ENCODE measurements around the gene NPC1L1.

DNA sequence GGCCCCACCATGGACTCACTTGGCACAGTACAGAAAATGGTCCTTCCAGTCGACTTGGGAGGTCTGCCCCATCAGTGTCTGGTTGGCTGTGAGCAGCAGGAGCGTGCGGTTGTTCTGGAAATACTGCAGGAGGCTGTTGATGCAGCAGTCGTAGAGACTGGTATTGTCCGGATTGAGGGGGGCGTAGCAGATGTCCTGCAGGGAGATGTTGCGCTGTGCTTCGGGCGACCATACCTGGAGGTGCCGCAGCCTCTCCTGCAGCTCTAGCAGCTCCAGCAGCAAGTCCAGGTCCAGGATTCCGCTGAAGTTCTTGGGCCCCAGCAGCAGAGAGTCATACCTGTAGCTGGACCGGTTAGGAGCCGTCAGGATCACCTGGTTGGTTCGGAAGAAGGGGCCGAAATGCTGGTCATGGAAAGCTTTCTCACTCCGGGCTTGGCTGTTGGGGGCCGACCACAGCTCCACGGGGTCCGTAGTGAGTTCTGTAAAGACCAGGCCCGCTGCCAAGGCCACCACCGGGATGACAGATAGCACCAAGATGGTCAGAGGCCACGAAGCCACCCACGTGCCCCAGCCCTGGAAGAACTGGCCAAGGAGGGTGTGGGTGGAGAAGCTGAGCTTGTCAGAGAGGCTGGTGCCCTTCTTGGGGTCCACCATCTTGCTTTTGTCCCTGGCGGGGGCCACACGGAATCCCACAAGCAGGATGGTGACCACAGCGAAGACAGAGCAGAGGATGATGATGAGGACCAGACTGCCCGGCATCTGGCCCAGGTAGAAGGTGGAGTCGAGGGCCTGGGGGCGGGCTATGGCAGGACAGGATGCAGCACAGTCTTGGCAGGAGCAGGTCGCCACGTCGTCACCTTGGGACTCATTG lies 2.1 kb downstream of the NPC1L1 start:
- TF ChIP-seq, protein P1, sequence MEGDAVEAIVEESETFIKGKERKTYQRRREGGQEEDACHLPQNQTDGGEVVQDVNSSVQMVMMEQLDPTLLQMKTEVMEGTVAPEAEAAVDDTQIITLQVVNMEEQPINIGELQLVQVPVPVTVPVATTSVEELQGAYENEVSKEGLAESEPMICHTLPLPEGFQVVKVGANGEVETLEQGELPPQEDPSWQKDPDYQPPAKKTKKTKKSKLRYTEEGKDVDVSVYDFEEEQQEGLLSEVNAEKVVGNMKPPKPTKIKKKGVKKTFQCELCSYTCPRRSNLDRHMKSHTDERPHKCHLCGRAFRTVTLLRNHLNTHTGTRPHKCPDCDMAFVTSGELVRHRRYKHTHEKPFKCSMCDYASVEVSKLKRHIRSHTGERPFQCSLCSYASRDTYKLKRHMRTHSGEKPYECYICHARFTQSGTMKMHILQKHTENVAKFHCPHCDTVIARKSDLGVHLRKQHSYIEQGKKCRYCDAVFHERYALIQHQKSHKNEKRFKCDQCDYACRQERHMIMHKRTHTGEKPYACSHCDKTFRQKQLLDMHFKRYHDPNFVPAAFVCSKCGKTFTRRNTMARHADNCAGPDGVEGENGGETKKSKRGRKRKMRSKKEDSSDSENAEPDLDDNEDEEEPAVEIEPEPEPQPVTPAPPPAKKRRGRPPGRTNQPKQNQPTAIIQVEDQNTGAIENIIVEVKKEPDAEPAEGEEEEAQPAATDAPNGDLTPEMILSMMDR (IDR thresholded peaks at IDR 0.05): no peak
- TF ChIP-seq GABPB1 (CRISPR knock-in tag; IDR thresholded peaks at IDR 0.05) (no peak), SP1 (CRISPR knock-in tag; conservative IDR thresholded peaks at IDR 0.05) (no peak)
- TF ChIP-seq, protein P2, sequence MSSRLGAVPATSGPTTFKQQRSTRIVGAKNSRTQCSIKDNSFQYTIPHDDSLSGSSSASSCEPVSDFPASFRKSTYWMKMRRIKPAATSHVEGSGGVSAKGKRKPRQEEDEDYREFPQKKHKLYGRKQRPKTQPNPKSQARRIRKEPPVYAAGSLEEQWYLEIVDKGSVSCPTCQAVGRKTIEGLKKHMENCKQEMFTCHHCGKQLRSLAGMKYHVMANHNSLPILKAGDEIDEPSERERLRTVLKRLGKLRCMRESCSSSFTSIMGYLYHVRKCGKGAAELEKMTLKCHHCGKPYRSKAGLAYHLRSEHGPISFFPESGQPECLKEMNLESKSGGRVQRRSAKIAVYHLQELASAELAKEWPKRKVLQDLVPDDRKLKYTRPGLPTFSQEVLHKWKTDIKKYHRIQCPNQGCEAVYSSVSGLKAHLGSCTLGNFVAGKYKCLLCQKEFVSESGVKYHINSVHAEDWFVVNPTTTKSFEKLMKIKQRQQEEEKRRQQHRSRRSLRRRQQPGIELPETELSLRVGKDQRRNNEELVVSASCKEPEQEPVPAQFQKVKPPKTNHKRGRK (CRISPR knock-in tag; IDR thresholded peaks at IDR 0.05; ENCODE audit: borderline replicate concordance): no peak
- TF ChIP-seq, protein P3, sequence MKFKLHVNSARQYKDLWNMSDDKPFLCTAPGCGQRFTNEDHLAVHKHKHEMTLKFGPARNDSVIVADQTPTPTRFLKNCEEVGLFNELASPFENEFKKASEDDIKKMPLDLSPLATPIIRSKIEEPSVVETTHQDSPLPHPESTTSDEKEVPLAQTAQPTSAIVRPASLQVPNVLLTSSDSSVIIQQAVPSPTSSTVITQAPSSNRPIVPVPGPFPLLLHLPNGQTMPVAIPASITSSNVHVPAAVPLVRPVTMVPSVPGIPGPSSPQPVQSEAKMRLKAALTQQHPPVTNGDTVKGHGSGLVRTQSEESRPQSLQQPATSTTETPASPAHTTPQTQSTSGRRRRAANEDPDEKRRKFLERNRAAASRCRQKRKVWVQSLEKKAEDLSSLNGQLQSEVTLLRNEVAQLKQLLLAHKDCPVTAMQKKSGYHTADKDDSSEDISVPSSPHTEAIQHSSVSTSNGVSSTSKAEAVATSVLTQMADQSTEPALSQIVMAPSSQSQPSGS (CRISPR knock-in tag; IDR thresholded peaks at IDR 0.05; ENCODE audit: borderline replicate concordance, low read depth): no peak
